Posterior cingulate gyrus (tissue), 11 donors: ENCODE measurements around the gene ZNF598.
"Not testable (repeated sequence)": the region's sequence is repeated elsewhere in the genome, so short reads cannot be mapped to it uniquely, and the experiment has no call there.

ENCODE experiments used
- DNase-seq, 10 donors: peaks; one replicate each; pipeline versions ENCODE4 v3.0.0 to v3.0.0-alpha.2; 2020 to 2021; ENCODE audit warnings: mixed read lengths in 3 of 10
- intact Hi-C: fragments of 100-400 bp; cut with DNase I; formaldehyde crosslinking; loops from one replicate; pipeline ENCODE4 v1.15.1; 2023

Gene ZNF598

GRCh38 chr16:2028620-2029220, 19.1 kb upstream of the ZNF598 start:
- intact Hi-C loops = no loop called here
- no peak for DNase-seq

- intact Hi-C loops = no loop called here
- DNase-seq = no peak
Measured at GRCh38 chr16:2028146-2028545, 18.5 kb upstream of the ZNF598 start.

- intact Hi-C loops = no loop called here
Measured at GRCh38 chr16:2027024-2028010, 17.7 kb upstream of the ZNF598 start.

GRCh38 chr16:2026461-2027023, 16.9 kb upstream of the ZNF598 start, which contains the start of gene NHERF2:
TSS of gene NHERF2 (plus strand) at chr16:2026902. CDS start at chr16:2027006, 104 bp downstream.
- peak in 2 of 10 donors; percentile 51 to 89 for DNase-seq

More at GRCh38 chr16:2027024-2028010, 17.7 kb upstream of the ZNF598 start:
- peak in 1 of 10 donors; percentile 86 for DNase-seq

GRCh38 chr16:2025878-2026460, 16.3 kb upstream of the ZNF598 start:
- intact Hi-C loops = no loop called here
- DNase-seq = no peak

More at GRCh38 chr16:2026461-2027023, 16.9 kb upstream of the ZNF598 start, which contains the start of gene NHERF2:
- intact Hi-C loops = no loop called here

- DNase-seq = no peak
- intact Hi-C loops = no loop called here
Measured at GRCh38 chr16:2025251-2025650, 15.6 kb upstream of the ZNF598 start.

- DNase-seq = no peak
- intact Hi-C loops = no loop called here
Measured at GRCh38 chr16:2024032-2024420, 14.4 kb upstream of the ZNF598 start.

- intact Hi-C loops = loop anchor here (1.0 kb wide), 2 partner anchors 33 to 117 kb away; no protein-coding TSS in a partner anchor
- peak; percentile 81 to 99 (median 96) for DNase-seq
Measured at GRCh38 chr16:2023092-2024031, 13.7 kb upstream of the ZNF598 start.

GRCh38 chr16:2022723-2023091, 13.1 kb upstream of the ZNF598 start:
- DNase-seq = peak in 1 of 10 donors; percentile 74
- intact Hi-C loops = loop anchor here (1.0 kb wide), 2 partner anchors 34 to 118 kb away; no protein-coding TSS in a partner anchor

- peak in 2 of 10 donors; percentile 76 to 83 for DNase-seq
- intact Hi-C loops = no loop called here
Measured at GRCh38 chr16:2019921-2020831, 10.6 kb upstream of the ZNF598 start.

GRCh38 chr16:2019518-2019920, 9.9 kb upstream of the ZNF598 start, which contains the start of gene NPW:
TSS of gene NPW (plus strand) at chr16:2019785.
- DNase-seq = peak in 1 of 10 donors; percentile 80
- intact Hi-C loops = no loop called here

GRCh38 chr16:2016407-2016922, 6.8 kb upstream of the ZNF598 start:
- peak in 1 of 10 donors; percentile 84 for DNase-seq
- intact Hi-C loops = no loop called here

- DNase-seq = no peak
- intact Hi-C loops = no loop called here
Measured at GRCh38 chr16:2015947-2016208, 6.3 kb upstream of the ZNF598 start.

- intact Hi-C loops = no loop called here
- DNase-seq = no peak
Measured at GRCh38 chr16:2015117-2015946, 5.7 kb upstream of the ZNF598 start.

- intact Hi-C loops = no loop called here
- DNase-seq = no peak
Measured at GRCh38 chr16:2013527-2013926, 3.9 kb upstream of the ZNF598 start.

- intact Hi-C loops, DNase-seq: not testable (repeated sequence)
Measured at GRCh38 chr16:2011726-2012125, 2.1 kb upstream of the ZNF598 start.

GRCh38 chr16:2009164-2009711, 383 bp downstream of the ZNF598 start:
- intact Hi-C loops = no loop called here
- DNase-seq = peak in 1 of 10 donors; percentile 90
